Smooth muscle cell (in vitro differentiated cells): ENCODE measurements around the gene DCBLD2. TPM values are rescaled to one million over a fixed set of nuclear protein-coding genes. Genes with fewer than 3 reads are reported as not detected.

Experiments
- DNase-seq: peaks from one replicate; lab custom pipeline; 2025; ENCODE audit not compliant: unreplicated experiment; lab: John Stamatoyannopoulos, UW
- H2AFZ ChIP-seq: fragments of 200-600 bp; sonication (generic); 2 replicates; pipeline ENCODE4 v1.6.0; 2016; ENCODE audit warnings: antibody characterized with exemption, low read depth, mild to moderate bottlenecking
- H3F3A ChIP-seq: fragments of 200-600 bp; sonication (generic); 2 replicates; pipeline ENCODE4 v1.6.0; 2017; ENCODE audit warnings: antibody characterized with exemption, low read depth
- H3K27ac ChIP-seq: fragments of 200-600 bp; sonication (generic); 2 replicates; pipeline ENCODE4 v1.5.1; 2016; ENCODE audit warnings: low read depth, mild to moderate bottlenecking
- H3K27me3 ChIP-seq: fragments of 200-600 bp; sonication (generic); 2 replicates; pipeline ENCODE4 v1.6.1; 2016; ENCODE audit warnings: low read depth, mild to moderate bottlenecking
- H3K36me3 ChIP-seq: fragments of 200-600 bp; sonication (generic); 2 replicates; pipeline ENCODE4 v1.5.1; 2016; ENCODE audit warnings: low read depth
- H3K4me1 ChIP-seq: fragments of 200-600 bp; sonication (generic); 2 replicates; pipeline ENCODE4 v1.5.1; 2016; ENCODE audit warnings: low read depth
- H3K4me2 ChIP-seq: fragments of 200-600 bp; sonication (generic); 2 replicates; pipeline ENCODE4 v1.6.0; 2016; ENCODE audit warnings: mild to moderate bottlenecking
- H3K4me3 ChIP-seq: fragments of 200-600 bp; sonication (generic); 2 replicates; pipeline ENCODE4 v1.5.1; 2016; ENCODE audit warnings: mild to moderate bottlenecking
- H3K79me2 ChIP-seq: fragments of 200-600 bp; sonication (generic); 2 replicates; pipeline ENCODE4 v1.6.0; 2016; ENCODE audit warnings: low read depth, mild to moderate bottlenecking
- H3K9ac ChIP-seq: fragments of 200-600 bp; sonication (generic); 2 replicates; pipeline ENCODE4 v1.6.0; 2016; ENCODE audit warnings: low read depth
- H3K9me3 ChIP-seq: fragments of 200-600 bp; sonication (generic); replicated peaks from 2 replicates; pipeline ENCODE4 v1.5.1; 2016; ENCODE audit warnings: low read depth
- H4K20me1 ChIP-seq: fragments of 200-600 bp; sonication (generic); 2 replicates; pipeline ENCODE4 v1.6.0; 2016; ENCODE audit warnings: low read depth
- CTCF ChIP-seq: fragments of 200-600 bp; sonication (generic); IDR thresholded peaks from 2 replicates; pipeline ENCODE4 v1.5.1; 2017; ENCODE audit warnings: borderline replicate concordance, mild to moderate bottlenecking, antibody characterized with exemption; ENCODE audit not compliant: insufficient read depth, poor library complexity, severe bottlenecking
- WGBS: methylation state at CpG from one replicate; pipeline ENCODE4 v1.1.7; 2016; ENCODE audit warnings: low lambda C conversion rate; 5-methylcytosine and 5-hydroxymethylcytosine counted together
- polyA plus RNA-seq: library from polyadenylated mRNA; unstranded; fragments of >200 nt; fragmentation: Nextera tagmentation; extraction: Ambion mirVana; gene quantifications from 2 replicates; pipeline ENCODE4 v1.2.1, GENCODE V29; 2016
- total RNA-seq: library from RNA; depleted of rRNA; stranded (reverse); fragments of >200 nt; gene quantifications from 2 replicates; pipeline ENCODE4 v1.2.3, GENCODE V29; 2014

DCBLD2 gene
- total and polyA plus RNA-seq, 2 experiments from 2014 or later: 39.9 to 111 TPM

- H3K4me1 ChIP-seq: no peaks in the 10 kb centered on the region
- WGBS: 88% methylated on average over 6 of the region's 6 CpGs
- TF ChIP-seq CTCF: no peak
- H3K36me3 ChIP-seq: peaks cover 13% of the 10 kb centered on the region
- H3K79me2 ChIP-seq: no peaks in the 10 kb centered on the region
- H4K20me1 ChIP-seq: peaks cover 4% of the 10 kb centered on the region
- H3K9ac ChIP-seq: no peak overlapping the region
- peaks cover 7% of the 10 kb centered on the region for H3F3A ChIP-seq
- no peak for DNase-seq
- no peaks in the 10 kb centered on the region for H3K9me3 ChIP-seq
- H2AFZ ChIP-seq: no peak overlapping the region
- no peak overlapping the region for H3K4me2 ChIP-seq
- no peak overlapping the region for H3K4me3 ChIP-seq
- no peaks in the 10 kb centered on the region for H3K27me3 ChIP-seq
- H3K27ac ChIP-seq: peak overlapping the region; percentile 69
Measured at GRCh38 chr3:98811048-98811447, 90.4 kb downstream of the DCBLD2 start.

- H3K36me3 ChIP-seq: peaks cover 22% of the 10 kb centered on the region
- H3K27ac ChIP-seq: peak overlapping the region; percentile 69
- no peaks in the 10 kb centered on the region for H3K9me3 ChIP-seq
- H4K20me1 ChIP-seq: peaks cover 2% of the 10 kb centered on the region
- H3F3A ChIP-seq: no peaks in the 10 kb centered on the region
- no peaks in the 10 kb centered on the region for H3K79me2 ChIP-seq
- TF ChIP-seq CTCF: no peak
- DNase-seq: no peak
- peak overlapping the region; percentile 26 for H3K9ac ChIP-seq
- 36% methylated on average over 3 of the region's 3 CpGs for WGBS
- H3K4me3 ChIP-seq: no peak overlapping the region
- no peak overlapping the region for H2AFZ ChIP-seq
- no peaks in the 10 kb centered on the region for H3K27me3 ChIP-seq
- H3K4me1 ChIP-seq: no peaks in the 10 kb centered on the region
- H3K4me2 ChIP-seq: peak overlapping the region; percentile 22
Measured at GRCh38 chr3:98809557-98809956, 91.9 kb downstream of the DCBLD2 start.

- Histone ChIP-seq H3F3A (no peaks in the 10 kb centered on the region), H2AFZ (no peak overlapping the region), H4K20me1 (no peaks in the 10 kb centered on the region), H3K4me2 (no peak overlapping the region), H3K4me1 (no peaks in the 10 kb centered on the region), H3K4me3 (no peak overlapping the region), H3K9me3 (no peaks in the 10 kb centered on the region), H3K27ac (peak overlapping the region; percentile 65), H3K9ac (peak overlapping the region; percentile 4), H3K79me2 (no peaks in the 10 kb centered on the region), H3K27me3 (no peaks in the 10 kb centered on the region), H3K36me3 (peaks cover 22% of the 10 kb centered on the region)
- WGBS: 97% methylated on average over 2 of the region's 2 CpGs
- TF ChIP-seq CTCF: no peak
- no peak for DNase-seq
Measured at GRCh38 chr3:98808071-98808470, 93.4 kb downstream of the DCBLD2 start.

- Histone ChIP-seq H3K27ac (peak overlapping the region; percentile 65), H3K9ac (peak overlapping the region; percentile 4), H3K79me2 (no peaks in the 10 kb centered on the region), H3F3A (no peaks in the 10 kb centered on the region), H3K4me1 (no peaks in the 10 kb centered on the region), H3K9me3 (no peaks in the 10 kb centered on the region), H2AFZ (no peak overlapping the region), H4K20me1 (no peaks in the 10 kb centered on the region), H3K27me3 (no peaks in the 10 kb centered on the region), H3K36me3 (peaks cover 22% of the 10 kb centered on the region), H3K4me2 (no peak overlapping the region), H3K4me3 (no peak overlapping the region)
- TF ChIP-seq CTCF: no peak
- 97% methylated on average over 1 of the region's 1 CpG for WGBS
- DNase-seq: no peak
Measured at GRCh38 chr3:98807561-98807960, 93.9 kb downstream of the DCBLD2 start.
